Measurements from ENCODE around the gene HCFC1R1.

- TF ChIP-seq CTCF (IDR thresholded peaks at IDR 0.05) (no peak), POLR2A (IDR thresholded peaks at IDR 0.05) (no peak), POLR2AphosphoS5 (IDR thresholded peaks at IDR 0.05) (no peak), EP300 (IDR thresholded peaks at IDR 0.05) (no peak)
These were observed 36.0 kb upstream of the HCFC1R1 start for GRCh38 chr16:3059723-3060242.

All from sigmoid colon (tissue), 4 donors.